Stimulated activated CD4-positive, alpha-beta T cell treated with anti-CD3 and anti-CD28 coated beads, Interleukin-4, amount 100 ng/mL, for 4 hours (primary cell): ENCODE data around the gene SFTPD.
"Not testable (repeated sequence)": the region's sequence is repeated elsewhere in the genome, so short reads cannot be mapped to it uniquely, and the experiment has no call there.

Experiments
- DNase-seq, 2 experiments: peaks; one replicate each; pipeline ENCODE4 v3.0.0-alpha.2; 2020

SFTPD gene

DNA sequence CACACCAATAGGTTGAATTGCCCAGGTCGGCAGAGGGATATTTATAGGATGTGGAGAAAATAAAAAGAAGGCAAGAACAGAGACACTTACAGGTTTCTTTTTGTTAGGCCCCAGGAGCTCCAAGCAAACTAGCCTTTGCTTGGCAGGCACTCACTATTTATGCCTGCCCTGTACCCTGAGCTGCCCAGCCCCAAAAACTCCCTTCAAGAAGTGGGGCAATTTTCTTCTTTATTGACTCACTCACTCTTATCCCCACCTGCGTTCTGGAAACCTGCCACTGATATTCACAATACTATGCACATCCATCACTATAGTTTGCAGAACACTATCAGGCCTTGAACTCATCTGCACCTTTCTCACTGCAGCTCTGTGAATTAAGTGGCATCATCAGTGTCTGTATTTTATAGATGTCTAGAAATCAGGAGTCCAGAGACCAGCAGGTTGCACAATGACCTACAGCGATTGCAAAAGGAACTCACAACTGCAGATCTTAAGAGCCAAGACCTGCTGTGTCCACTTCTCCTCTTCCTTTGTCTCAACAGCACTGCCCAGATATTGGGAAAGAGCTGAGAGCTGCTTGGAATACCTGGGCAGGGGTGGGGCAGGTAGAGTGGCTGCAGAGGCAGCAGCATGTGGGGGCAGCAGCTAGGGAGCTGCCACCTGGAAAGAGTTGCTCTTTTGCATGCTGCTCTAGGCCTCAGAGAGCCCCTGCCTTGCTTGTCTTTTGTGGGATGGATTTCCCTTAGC, at the start of gene SFTPD:
TSS of gene SFTPD (minus strand) at position 130 of the 747 bp plus-strand sequence. CDS start 2,446 bp downstream, outside the sequence.
- no peak for DNase-seq

DNA sequence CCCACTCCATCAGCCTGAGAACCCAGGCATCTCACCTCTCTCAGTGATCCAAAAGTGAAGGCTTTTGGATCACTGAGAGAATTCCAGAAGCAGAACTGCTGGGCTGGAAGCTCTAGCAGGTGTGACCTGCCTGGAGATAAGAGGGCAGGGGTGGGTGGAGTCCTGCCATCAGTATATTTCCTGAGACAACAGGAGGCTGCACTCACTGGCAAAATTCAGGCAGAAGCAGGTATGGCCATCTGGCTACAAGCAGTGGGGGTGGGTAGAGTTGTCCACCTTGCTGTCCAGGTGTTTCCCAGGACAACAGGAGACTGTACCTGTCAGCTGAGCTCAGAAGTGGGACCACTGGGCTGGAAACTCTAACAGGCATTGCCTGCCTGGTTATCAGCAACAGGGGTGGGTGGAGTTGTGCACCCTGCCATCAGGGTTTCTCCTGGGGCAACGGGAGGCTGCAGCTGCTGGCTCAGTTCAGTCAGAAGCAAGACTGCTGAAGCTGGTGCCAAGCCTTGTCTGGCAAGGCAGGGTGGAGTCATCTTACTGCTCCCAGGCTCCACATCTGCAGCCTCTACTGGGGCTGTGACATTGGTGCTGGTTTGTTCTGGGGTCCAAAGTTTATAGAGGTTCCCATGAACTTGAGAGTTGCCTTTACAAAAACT, 47.2 kb upstream of the SFTPD start:
- DNase-seq = no peak

DNA sequence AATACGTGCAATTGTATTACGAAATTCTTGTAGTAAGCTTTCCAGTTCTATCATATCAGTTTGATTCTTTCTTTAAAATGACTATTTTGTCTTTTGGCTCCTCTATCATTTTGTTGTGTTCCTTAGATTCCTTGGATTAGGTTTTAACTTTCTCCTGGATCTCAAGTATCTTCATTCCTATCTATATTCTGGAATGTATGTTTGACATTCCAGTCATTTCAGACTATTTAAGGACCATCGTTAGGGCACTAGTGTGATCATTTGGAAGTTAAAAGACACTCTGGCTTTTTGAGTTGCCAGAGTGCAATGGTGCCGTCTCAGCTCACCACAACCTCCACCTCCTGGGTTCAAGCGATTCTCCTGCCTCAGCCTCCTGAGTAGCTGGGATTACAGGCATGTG, 45.7 kb upstream of the SFTPD start:
- DNase-seq = no peak

DNA sequence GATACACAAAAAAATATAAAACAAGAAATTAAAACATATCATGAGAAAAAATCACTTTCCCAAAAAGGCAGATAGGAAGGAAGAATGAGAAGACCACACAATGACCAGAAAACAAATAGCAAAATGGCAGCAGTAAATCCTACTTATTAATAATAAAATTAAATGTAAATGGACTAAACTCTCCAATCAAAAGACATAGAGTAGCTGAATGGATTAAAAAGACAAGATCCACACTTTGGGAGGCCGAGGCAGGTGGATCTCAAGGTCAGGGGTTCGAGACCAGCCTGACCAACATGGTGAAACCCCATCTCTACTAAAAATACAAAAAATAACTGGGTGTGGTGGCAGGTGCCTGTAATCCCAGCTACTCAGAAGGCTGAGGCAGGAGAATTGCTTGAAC, 39.3 kb upstream of the SFTPD start:
- DNase-seq = not testable (repeated sequence)

DNA sequence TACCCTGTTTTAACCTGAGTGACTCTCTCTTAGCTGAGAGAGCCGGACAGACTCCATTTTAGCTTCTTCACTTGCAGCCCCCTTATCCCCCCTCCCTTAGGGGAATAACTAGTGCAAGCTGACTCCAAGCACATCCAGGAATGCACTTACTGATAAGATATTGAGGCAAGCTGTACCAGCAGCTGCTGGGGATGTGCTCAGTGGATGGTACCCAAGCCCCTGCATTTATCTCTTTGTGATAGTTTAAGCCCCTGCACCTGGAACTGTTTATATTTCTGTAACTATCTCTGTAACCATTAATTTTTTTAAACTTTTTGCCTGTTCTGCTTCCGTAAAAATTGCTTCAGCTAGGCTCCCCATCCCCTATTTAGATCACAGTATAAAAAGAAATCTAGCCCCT, 37.8 kb upstream of the SFTPD start:
- not testable (repeated sequence) for DNase-seq

DNA sequence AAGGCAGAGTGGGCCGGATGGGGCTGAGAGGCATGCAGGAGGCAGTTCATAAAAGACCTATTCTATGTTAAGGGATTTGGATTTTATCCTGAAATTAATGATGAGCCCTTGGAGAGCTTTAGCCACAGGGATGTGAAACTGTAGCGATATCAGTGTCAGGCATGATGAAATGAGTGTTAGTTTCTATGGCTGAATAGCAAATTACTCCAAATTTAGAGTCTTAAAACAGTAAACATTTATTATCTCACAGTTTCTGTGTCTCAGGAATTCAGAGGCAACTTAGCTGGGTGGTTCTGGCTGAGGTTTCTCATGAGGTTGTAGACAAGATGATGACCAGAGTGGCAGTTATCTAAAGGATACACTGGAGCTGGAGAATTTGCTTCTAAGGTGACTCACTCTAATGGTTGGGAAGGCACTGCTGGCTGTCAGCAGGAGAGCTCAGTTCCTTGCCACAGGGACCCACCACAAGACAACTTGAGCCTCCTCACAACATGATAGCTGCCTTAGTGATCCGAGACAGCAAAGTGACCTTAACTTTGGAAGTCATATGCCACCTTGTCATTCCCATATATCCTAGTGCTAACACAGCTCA, 36.7 kb upstream of the SFTPD start:
- DNase-seq = no peak

DNA sequence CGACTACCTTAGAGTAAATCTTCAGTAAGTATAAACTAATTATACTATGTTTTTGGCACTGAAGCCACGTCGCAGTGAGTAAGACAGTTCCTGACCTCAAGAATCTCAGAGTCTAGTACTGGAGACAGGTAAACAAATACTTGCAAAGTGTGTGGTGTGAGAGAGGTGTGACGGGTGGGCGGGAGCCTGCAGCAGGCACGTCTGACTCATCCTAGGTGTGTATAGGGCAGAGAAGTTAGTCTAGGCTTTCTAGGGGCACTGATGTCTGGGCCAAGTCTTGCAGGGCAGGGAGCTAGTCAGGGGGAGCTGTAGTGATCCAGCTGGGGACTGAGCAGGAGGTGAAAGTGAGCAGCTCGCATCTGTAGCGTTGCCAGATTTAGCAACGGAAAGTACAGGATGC, 35.9 kb upstream of the SFTPD start:
- DNase-seq = peak in 1 of 2 experiments; percentile 19

DNA sequence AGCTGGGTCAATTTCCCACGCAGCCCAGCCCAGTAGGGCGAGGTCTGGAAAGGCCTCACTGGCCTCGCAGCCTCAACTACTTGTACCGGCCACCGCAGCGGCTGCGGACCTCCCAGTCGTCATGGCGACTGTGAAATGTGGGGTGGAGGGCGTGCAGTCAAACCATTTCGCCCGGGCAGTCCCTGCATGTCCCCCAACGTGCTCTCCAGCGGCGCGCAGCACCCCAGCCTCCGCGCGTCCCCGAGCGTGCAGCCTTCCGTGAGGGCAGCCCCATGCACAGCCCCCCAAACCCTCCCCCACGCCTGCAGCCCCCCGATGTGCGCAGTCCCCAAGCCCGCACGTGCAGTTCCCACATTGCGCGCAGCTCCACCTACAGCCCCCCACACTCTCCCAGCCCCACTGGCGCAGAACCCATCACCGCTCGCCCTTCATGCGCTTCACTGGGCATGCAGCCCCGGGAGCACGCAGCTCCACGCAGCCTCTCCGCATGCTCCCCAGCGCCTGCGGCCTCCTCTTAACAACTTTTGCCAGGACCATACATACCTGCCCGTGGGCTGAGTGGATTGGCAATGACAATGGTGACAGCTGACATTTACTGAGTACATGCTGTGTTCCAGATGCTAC, 34.5 kb upstream of the SFTPD start:
- no peak for DNase-seq

DNA sequence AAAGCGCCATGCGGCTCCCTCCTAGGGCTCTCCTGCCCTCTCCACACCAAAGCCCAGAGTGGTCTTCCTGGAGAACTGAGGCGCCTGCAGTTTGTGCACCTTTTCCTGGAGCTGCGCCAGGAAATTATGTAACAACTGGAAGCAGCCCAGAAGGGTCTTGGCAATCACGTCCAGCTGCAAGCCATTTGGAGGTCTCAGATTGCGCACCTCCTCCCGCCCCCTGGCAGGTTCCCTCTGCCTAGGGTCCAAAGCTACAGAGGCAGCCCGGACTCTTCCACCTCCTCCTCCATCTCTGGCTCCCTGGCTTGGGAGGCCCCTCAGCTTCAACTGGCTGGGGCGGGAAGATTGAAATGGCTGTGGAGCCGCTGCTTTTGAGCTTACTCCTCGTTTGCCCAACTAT, 34.0 kb upstream of the SFTPD start:
- no peak for DNase-seq

DNA sequence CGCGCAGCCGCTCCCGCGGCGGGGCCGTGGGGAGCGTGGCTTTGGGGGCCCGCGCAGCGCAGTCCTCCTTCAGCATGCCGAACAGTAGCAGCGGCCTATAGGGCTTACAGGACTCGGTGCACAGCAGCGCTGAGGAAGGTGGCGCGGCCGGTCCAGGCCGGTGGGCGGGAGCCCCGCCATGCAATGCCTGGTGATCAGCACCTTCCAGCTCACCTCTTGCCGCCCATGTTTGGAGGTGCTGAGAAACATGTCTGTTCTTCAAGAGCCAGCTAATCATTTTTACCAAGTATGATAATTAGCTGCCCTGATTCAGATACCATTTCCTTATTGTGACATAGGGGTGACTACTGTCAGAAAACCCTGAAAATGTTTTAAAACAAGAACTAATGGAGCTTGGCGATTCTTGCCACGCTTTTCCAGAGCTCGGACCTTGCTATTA, 33.5 kb upstream of the SFTPD start:
- DNase-seq = no peak

DNA sequence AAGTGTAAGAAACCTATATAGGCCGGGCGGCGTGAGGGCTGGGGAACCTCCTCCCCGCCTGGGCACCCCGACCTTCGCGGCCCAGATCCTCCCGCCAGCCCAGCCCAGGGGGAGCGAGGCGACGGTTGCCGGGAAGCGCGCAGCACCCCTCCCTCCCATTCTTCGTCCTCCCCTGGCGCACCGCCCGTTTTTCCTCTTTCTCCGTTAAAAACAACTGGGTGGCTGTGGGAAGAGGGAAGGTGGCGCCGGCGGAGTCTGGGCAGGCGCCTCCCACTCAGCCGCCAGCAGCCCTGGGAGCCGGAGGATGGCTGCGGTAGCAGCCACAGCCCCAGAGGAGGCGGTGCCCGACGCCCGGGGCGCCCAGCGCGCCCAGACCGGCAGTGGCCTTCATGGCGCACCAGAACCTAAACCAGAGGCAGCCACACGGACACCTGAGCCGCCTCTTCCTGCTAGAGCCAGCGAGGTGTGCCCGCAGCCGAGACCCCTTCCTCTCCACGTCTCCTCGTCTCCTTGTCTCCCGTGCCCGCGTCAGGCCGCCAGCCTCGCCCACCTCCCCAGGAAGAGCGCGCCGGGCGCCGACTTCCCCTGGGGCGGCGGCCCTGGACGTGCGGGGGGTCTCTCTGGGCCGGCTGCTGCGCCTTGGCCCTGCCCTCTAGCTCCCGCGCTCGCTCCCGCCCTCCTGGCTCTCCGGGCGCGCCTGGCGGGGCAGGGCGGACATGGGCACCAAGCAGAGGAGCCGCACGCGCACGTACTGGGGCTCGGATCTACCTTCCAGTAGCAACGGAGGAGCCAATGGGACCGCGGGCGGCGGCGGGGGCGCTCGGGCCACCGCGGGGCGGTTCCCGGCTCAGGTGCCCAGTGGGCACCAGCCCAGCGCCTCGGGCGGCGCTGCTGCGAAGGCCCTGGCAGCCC, 32.8 kb upstream of the SFTPD start:
- DNase-seq = no peak

DNA sequence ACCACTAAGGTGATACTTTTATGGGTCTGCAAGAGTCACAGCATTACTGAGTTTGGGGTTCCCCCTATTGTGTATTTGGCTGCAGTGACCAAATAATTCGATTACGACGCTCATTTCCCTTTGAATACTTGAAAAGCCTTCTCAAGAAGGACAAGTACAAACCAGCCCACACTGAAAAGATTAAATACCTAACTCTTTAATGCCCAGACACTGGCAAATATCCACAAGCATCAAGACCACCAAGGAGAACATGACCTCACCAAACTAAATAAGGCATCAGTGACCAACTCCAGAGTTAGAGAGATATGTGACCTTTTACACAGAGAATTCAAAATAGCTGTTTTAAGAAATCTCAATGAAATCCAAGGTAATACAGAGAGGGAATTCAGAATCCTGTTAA, 31.8 kb upstream of the SFTPD start:
- DNase-seq = no peak

DNA sequence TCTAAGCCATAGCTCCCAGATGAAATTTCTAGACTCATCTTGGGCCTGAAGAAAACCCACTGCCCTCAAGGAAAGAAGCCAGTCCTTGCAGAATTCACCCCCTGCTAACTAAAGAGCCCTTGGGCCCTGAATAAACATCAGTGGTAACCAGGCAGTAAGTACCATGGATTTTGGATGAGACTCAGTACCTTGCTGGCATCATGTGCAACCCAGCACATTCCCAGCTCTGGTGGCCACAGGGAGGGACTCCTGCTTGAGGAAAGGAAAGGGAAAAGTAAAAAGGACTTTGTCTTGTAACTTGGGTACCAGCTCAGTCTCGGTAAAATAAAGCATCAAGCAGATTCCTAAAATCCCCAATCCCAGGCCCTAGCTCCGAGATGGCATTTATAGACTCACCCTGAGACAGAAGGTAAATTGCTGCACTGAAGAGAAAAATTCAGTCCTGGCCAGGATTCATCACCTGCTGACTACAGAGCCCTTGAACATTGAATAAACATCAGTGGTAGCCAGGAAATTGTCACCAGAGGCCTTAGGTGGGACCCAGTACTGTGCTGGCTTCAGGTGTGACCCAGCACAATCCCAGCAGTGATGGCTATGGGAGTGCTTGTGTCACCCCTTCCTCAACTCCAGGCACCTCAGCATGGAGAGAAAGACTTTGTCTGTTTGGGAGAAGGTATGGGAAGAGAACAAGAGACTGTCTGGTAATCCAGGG, 31.2 kb upstream of the SFTPD start:
- no peak for DNase-seq

DNA sequence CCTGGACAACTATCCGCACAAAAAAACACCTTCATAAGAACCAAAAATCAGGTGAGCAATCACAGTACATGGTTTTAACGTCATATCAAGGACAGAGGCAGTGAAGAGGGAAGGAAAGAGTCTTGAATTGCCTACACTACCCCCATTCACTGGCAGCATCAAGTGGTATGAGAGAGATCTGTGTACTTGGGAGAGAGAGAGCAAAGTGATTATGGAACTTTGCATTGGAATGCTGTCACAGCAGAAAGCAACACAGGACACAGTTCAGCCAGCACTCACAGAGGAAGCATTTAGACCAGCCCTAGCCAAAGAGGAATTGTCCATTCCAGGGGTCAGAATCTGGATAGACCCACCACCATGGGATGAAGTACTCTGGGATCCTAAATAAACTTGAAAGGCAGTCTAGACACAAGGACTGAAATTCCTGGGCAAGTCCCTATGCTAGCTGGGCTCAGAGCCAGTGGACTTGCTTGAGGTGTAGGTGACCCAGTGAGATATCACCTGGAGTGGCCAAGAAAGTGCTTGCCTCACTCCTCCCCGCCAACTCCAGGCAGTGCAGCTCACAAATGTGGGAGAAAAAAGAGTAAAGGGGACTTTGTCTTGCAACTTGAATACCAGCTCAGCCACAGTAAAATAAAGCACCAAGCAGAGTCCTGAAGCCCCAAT, 30.5 kb upstream of the SFTPD start:
- no peak for DNase-seq

DNA sequence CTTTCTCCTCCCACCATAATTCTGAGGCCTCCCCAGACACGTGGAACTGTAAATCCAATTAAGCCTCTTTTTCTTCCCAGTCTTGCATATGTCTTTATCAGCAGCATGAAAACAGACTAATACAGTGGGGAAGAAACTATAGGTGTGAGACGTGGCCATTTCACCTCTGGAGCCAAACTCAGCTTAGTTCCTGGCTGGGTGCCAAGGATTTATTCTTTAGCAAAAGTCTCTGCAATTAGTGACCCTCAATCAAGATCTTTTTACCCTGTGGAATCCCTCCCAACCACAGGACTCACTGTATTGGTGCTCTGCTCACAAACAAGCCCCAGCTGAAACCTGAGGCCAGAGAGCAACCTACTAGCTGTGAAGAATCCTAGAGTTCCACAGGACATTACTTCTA, 28.1 kb upstream of the SFTPD start:
- no peak for DNase-seq

DNA sequence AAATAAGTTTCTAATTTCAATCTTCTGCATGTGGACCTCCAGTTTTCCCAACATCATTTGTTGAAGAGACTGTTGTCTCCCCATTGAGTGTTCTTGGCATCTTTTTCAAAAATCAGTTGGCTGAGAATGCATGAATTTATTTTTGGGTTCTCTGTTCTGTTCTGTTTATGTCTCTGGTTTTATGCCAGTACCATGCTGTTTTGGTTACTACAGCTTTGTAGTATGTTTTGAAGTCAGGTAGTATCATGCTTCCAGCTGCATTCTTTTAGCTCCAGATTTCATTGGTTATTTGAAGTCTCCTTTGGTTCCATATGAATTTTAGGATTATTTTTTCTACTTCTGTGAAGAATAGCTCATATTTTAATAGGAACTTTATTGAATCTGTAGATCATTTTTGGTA, 21.2 kb upstream of the SFTPD start:
- DNase-seq = no peak

DNA sequence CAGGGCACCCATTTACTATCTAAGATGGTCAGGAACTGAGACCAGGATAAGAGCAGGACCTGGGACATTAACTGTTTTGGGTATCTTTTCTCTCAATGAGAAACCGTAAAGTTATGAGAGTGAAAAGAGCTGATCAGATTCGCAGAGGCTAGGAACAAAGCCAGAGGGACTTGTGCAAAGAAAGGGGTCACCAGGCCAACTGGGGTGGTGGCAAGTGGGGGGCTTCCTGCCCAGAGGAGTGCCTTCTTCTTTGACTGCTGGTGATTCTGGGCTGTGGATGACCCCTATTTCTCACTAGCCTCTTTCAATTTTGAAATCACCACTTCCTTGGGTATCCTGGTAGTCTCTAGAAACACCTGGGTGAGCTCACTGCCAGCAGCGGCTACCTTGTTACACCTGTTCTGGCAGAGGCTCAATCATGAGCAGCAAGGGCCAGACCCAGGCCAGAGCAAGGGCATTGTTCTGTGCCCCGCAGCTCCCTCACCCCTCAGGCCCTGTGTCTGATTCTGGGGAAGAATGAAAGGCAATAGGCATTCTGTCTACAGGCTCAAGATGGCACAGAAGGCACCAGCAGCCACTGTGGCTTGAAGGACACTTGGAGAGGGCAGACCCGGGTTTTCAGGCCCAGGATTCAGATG, 999 bp downstream of the SFTPD start:
- DNase-seq = no peak

DNA sequence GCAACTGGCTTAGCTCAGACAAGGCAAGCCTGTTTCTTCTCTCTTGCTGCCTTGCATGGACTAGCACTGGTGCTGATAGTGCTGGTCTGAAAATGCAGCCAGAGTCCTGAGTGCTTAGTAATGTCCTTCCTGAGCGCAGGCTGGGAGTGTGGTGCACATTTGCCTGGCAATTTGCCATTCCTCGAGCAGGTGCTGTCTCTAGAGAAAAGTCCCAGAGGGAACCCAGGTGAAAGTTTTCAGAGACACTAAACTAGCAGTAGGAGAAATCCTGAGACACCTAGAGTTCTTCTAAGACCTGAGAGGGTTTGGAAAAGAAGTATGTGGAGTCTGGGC, 1.9 kb downstream of the SFTPD start:
- no peak for DNase-seq

DNA sequence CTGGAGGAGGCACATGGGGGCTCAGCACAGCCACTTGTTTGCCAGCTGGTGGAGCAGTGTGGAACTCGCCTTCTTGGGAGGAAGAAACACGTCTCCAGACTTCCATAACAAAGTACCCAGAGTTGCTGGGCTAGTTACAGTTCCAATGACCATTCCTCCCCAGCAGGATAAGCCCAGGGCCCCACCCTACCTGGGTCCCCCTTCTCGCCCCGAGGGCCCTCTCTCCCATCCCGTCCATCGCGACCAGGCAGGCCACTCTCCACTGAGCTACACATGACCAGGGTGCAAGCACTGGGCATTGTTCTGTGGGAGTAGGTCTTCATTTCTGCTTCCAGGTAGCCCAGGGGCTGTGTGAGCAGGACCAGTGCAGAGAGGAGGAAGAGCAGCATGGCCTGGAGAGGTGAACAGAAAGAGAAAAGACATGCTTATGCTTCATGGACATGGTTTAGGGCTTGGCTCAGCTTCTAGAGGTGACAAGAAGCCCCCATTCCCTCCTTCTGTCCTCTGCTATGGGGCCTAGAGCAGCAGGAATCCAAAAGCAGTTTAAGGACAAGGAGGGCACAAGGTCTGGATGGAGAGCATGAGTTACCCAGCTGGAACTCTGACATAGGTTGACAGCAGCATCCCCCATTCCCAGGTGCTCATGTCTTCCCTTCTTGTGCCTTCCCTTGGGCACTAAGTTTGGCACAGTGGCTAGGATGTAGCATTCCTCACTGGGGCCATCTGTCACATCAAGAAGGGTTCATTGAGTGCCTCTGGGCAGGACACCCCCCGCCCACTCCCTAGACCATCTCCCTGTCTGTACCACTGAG, 2.4 kb downstream of the SFTPD start:
- DNase-seq = no peak
